WTC11 (cell line): ENCODE data around the gene UNC93A.

Experiments
- JUN ChIP-seq: sonication (generic); formaldehyde crosslinking; IDR thresholded peaks from 2 replicates; pipeline ENCODE4 v1.8.0; 2023; ENCODE audit warnings: mild to moderate bottlenecking, missing genetic modification reagents
- NR1H2 ChIP-seq: sonication (generic); formaldehyde crosslinking; IDR thresholded peaks from 2 replicates; pipeline ENCODE4 v1.9.0; 2021; ENCODE audit warnings: mild to moderate bottlenecking, moderate library complexity, missing genetic modification reagents
- TF ChIP-seq, protein P1 (sequence below): sonication (generic); formaldehyde crosslinking; conservative IDR thresholded peaks from 2 replicates; pipeline ENCODE4 v1.8.1; 2023; ENCODE audit warnings: mild to moderate bottlenecking, low read depth, missing genetic modification reagents, moderate library complexity
- TF ChIP-seq, protein P2 (sequence below): fragments of 200-600 bp; IDR thresholded peaks from 2 replicates; pipeline ENCODE4 v1.8.0; 2022; ENCODE audit warnings: antibody characterized with exemption
- TF ChIP-seq, protein P3 (sequence below): sonication (generic); formaldehyde crosslinking; IDR thresholded peaks from 2 replicates; pipeline ENCODE4 v1.8.0; 2022; ENCODE audit warnings: mild to moderate bottlenecking, missing genetic modification reagents
- TF ChIP-seq, protein P4 (sequence below): sonication (generic); formaldehyde crosslinking; IDR thresholded peaks from 2 replicates; pipeline ENCODE4 v1.8.1; 2022; ENCODE audit warnings: low read depth, missing genetic modification reagents, borderline replicate concordance
- TF ChIP-seq, protein P5 (sequence below): sonication (generic); formaldehyde crosslinking; IDR thresholded peaks from 2 replicates; pipeline ENCODE4 v1.8.1; 2023; ENCODE audit warnings: mild to moderate bottlenecking, missing genetic modification reagents, moderate library complexity
- TF ChIP-seq, protein P6 (sequence below): sonication (generic); formaldehyde crosslinking; IDR thresholded peaks from 2 replicates; pipeline ENCODE4 v1.8.0; 2022; ENCODE audit warnings: mild to moderate bottlenecking, missing genetic modification reagents
- TF ChIP-seq, protein P7 (sequence below): sonication (generic); formaldehyde crosslinking; IDR thresholded peaks from 2 replicates; pipeline ENCODE4 v1.8.1; 2023; ENCODE audit warnings: mild to moderate bottlenecking, missing genetic modification reagents, moderate library complexity

DNA sequence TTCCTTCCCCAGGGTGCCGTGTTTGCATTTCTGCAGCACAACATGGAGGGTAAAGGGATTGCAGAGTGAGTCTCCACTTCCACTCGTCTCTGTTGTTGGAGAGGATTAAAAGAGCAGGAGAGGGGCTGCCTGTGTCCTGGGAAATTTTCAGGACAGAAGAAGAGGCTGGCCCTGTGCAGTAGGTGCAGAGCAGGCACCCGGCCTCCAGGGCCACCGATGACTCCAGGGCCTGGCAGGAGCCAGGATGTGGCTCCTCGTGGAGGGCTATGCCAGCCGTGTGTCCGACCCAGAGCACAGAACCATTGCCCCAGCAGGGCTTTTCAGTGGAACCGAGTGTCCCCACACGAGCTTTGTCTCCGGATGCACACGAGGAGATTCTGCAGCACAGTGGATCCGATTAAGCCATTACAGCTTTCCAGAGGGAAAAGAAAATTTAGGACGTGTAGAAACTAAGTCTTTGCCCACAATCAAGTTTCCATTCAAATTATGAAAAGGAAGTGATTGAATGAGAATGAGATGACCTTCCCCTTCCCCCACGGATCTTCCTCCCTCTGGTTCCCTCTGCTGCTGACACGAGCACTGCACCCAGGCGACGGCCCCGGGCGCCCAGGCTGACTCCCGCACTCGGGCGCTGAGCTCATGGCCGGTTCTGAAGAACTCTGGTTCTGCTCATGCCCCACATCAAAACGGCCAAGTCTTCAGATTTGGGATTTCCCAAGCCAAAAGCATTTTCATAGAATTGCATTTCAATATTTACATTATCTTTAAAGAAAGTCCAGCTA is 43.1 kb upstream of the UNC93A start:
- TF ChIP-seq, protein P1, sequence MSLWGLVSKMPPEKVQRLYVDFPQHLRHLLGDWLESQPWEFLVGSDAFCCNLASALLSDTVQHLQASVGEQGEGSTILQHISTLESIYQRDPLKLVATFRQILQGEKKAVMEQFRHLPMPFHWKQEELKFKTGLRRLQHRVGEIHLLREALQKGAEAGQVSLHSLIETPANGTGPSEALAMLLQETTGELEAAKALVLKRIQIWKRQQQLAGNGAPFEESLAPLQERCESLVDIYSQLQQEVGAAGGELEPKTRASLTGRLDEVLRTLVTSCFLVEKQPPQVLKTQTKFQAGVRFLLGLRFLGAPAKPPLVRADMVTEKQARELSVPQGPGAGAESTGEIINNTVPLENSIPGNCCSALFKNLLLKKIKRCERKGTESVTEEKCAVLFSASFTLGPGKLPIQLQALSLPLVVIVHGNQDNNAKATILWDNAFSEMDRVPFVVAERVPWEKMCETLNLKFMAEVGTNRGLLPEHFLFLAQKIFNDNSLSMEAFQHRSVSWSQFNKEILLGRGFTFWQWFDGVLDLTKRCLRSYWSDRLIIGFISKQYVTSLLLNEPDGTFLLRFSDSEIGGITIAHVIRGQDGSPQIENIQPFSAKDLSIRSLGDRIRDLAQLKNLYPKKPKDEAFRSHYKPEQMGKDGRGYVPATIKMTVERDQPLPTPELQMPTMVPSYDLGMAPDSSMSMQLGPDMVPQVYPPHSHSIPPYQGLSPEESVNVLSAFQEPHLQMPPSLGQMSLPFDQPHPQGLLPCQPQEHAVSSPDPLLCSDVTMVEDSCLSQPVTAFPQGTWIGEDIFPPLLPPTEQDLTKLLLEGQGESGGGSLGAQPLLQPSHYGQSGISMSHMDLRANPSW, result no peak
- TF ChIP-seq, protein P2, sequence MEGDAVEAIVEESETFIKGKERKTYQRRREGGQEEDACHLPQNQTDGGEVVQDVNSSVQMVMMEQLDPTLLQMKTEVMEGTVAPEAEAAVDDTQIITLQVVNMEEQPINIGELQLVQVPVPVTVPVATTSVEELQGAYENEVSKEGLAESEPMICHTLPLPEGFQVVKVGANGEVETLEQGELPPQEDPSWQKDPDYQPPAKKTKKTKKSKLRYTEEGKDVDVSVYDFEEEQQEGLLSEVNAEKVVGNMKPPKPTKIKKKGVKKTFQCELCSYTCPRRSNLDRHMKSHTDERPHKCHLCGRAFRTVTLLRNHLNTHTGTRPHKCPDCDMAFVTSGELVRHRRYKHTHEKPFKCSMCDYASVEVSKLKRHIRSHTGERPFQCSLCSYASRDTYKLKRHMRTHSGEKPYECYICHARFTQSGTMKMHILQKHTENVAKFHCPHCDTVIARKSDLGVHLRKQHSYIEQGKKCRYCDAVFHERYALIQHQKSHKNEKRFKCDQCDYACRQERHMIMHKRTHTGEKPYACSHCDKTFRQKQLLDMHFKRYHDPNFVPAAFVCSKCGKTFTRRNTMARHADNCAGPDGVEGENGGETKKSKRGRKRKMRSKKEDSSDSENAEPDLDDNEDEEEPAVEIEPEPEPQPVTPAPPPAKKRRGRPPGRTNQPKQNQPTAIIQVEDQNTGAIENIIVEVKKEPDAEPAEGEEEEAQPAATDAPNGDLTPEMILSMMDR, result no peak
- TF ChIP-seq, protein P3, sequence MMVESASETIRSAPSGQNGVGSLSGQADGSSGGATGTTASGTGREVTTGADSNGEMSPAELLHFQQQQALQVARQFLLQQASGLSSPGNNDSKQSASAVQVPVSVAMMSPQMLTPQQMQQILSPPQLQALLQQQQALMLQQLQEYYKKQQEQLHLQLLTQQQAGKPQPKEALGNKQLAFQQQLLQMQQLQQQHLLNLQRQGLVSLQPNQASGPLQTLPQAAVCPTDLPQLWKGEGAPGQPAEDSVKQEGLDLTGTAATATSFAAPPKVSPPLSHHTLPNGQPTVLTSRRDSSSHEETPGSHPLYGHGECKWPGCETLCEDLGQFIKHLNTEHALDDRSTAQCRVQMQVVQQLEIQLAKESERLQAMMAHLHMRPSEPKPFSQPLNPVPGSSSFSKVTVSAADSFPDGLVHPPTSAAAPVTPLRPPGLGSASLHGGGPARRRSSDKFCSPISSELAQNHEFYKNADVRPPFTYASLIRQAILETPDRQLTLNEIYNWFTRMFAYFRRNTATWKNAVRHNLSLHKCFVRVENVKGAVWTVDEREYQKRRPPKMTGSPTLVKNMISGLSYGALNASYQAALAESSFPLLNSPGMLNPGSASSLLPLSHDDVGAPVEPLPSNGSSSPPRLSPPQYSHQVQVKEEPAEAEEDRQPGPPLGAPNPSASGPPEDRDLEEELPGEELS (CRISPR knock-in tag), result no peak
- TF ChIP-seq, protein P4, sequence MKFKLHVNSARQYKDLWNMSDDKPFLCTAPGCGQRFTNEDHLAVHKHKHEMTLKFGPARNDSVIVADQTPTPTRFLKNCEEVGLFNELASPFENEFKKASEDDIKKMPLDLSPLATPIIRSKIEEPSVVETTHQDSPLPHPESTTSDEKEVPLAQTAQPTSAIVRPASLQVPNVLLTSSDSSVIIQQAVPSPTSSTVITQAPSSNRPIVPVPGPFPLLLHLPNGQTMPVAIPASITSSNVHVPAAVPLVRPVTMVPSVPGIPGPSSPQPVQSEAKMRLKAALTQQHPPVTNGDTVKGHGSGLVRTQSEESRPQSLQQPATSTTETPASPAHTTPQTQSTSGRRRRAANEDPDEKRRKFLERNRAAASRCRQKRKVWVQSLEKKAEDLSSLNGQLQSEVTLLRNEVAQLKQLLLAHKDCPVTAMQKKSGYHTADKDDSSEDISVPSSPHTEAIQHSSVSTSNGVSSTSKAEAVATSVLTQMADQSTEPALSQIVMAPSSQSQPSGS, result no peak
- TF ChIP-seq, protein P5, sequence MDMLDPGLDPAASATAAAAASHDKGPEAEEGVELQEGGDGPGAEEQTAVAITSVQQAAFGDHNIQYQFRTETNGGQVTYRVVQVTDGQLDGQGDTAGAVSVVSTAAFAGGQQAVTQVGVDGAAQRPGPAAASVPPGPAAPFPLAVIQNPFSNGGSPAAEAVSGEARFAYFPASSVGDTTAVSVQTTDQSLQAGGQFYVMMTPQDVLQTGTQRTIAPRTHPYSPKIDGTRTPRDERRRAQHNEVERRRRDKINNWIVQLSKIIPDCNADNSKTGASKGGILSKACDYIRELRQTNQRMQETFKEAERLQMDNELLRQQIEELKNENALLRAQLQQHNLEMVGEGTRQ, result no peak
- TF ChIP-seq NR1H2 (CRISPR knock-in tag), result no peak
- TF ChIP-seq, protein P6, sequence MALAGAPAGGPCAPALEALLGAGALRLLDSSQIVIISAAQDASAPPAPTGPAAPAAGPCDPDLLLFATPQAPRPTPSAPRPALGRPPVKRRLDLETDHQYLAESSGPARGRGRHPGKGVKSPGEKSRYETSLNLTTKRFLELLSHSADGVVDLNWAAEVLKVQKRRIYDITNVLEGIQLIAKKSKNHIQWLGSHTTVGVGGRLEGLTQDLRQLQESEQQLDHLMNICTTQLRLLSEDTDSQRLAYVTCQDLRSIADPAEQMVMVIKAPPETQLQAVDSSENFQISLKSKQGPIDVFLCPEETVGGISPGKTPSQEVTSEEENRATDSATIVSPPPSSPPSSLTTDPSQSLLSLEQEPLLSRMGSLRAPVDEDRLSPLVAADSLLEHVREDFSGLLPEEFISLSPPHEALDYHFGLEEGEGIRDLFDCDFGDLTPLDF (CRISPR knock-in tag), result no peak
- TF ChIP-seq, protein P7, sequence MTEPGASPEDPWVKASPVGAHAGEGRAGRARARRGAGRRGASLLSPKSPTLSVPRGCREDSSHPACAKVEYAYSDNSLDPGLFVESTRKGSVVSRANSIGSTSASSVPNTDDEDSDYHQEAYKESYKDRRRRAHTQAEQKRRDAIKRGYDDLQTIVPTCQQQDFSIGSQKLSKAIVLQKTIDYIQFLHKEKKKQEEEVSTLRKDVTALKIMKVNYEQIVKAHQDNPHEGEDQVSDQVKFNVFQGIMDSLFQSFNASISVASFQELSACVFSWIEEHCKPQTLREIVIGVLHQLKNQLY (CRISPR knock-in tag), result no peak
- no peak for TF ChIP-seq JUN
